HT-29 (cell line): ENCODE data around the gene TIAM2. TPM values are rescaled to one million over a fixed set of nuclear protein-coding genes. Genes with fewer than 3 reads are reported as not detected.
"Not testable (repeated sequence)": the region's sequence is repeated elsewhere in the genome, so short reads cannot be mapped to it uniquely, and the experiment has no call there.

Experiments used
- DNase-seq: peaks from one replicate; pipeline ENCODE4 v3.0.0-alpha.2; 2015; ENCODE audit warnings: low spot score
- total RNA-seq: library from RNA; depleted of rRNA; stranded (reverse); fragments of >200 nt; shearing (Covaris generic); gene quantifications from 2 replicates; pipeline ENCODE4 v1.2.3, GENCODE V29; 2014; rRNA removed

TIAM2 gene
- 1.3 and 2.0 TPM in 2 replicates for total RNA-seq

GRCh38 chr6:154995254-154996015 is at the start of gene TIAM2:
TSS of gene TIAM2 (plus strand) at chr6:154995315. CDS start at chr6:155129224, 133,909 bp downstream.
- no peak for DNase-seq

GRCh38 chr6:154950979-154951344 is 44.2 kb upstream of the TIAM2 start:
- no peak for DNase-seq

- peak; percentile 22 for DNase-seq
These were observed 43.5 kb upstream of the TIAM2 start for GRCh38 chr6:154951345-154952200.

GRCh38 chr6:154953644-154954043 is 41.5 kb upstream of the TIAM2 start:
- DNase-seq: no peak

GRCh38 chr6:154954347-154954746 is 40.8 kb upstream of the TIAM2 start:
- no peak for DNase-seq

GRCh38 chr6:154956771-154957522 is 38.2 kb upstream of the TIAM2 start:
- DNase-seq: no peak

- DNase-seq: no peak
These were observed 36.6 kb upstream of the TIAM2 start for GRCh38 chr6:154958469-154958868.

GRCh38 chr6:154960299-154960843 is 34.7 kb upstream of the TIAM2 start:
- DNase-seq: no peak

- no peak for DNase-seq
These were observed 34.1 kb upstream of the TIAM2 start for GRCh38 chr6:154960854-154961530.

- no peak for DNase-seq
These were observed 32.4 kb upstream of the TIAM2 start for GRCh38 chr6:154962753-154963152.

GRCh38 chr6:154966065-154966770 is 28.9 kb upstream of the TIAM2 start:
- not testable (repeated sequence) for DNase-seq

GRCh38 chr6:154969796-154970195 is 25.3 kb upstream of the TIAM2 start:
- DNase-seq: no peak

GRCh38 chr6:154974485-154975149 is 20.5 kb upstream of the TIAM2 start:
- no peak for DNase-seq

- no peak for DNase-seq
These were observed 17.5 kb upstream of the TIAM2 start for GRCh38 chr6:154977588-154977987.

- DNase-seq: no peak
These were observed 14.6 kb upstream of the TIAM2 start for GRCh38 chr6:154980273-154981078.

GRCh38 chr6:154981079-154981870 is 13.8 kb upstream of the TIAM2 start:
- no peak for DNase-seq

- no peak for DNase-seq
These were observed 11.0 kb upstream of the TIAM2 start for GRCh38 chr6:154984146-154984545.

- DNase-seq: no peak
These were observed 8.3 kb upstream of the TIAM2 start for GRCh38 chr6:154986787-154987235.
